CD4-positive, alpha-beta T cell (primary cell): ENCODE data around the gene TMEM61. TPM values are rescaled to one million over a fixed set of nuclear protein-coding genes. Genes with fewer than 3 reads are reported as not detected.

Source experiments
- ATAC-seq: fragments of 200-7000 bp; cut with Tn5 transposase; one replicate; pipeline ENCODE4 v1.10.0; 2022; ENCODE audit warnings: mild to moderate bottlenecking; ENCODE audit not compliant: poor library complexity
- CTCF ChIA-PET: fragments of 350-600 bp; sonication (Branson Sonifier 250); formaldehyde crosslinking; loops from one replicate; lab custom pipeline; 2021; ENCODE audit warnings: antibody characterized with exemption, inconsistent platforms; lab: Charles Lee
- POLR2A ChIA-PET: fragments of 350-600 bp; sonication (Branson Sonifier 250); formaldehyde crosslinking; loops from one replicate; lab custom pipeline; 2021; ENCODE audit warnings: antibody characterized with exemption, inconsistent platforms; lab: Charles Lee
- DNase-seq, 14 experiments: peaks; one replicate each; pipeline ENCODE4 v3.0.0-alpha.2; 2013 to 2020; ENCODE audit warnings: mixed read lengths in 2 of 14
- H3K27ac ChIP-seq, 2 donors: one replicate each; pipeline versions ENCODE4 v1.5.1 to v1.7.0; 2013; ENCODE audit warnings: low read length in 2 of 2, low read depth in 1 of 2, mild to moderate bottlenecking in 1 of 2
- H3K27me3 ChIP-seq, 2 experiments: 1 replicate in 1 of 2; 2 replicates in 1 of 2; pipeline versions ENCODE4 v1.6.1 to v1.7.0; 2013; ENCODE audit warnings: low read length in 2 of 2, control low read depth in 1 of 2, mild to moderate bottlenecking in 1 of 2, moderate library complexity in 1 of 2; ENCODE audit not compliant: insufficient read depth in 2 of 2, control insufficient read depth in 1 of 2
- H3K36me3 ChIP-seq: one replicate; pipeline ENCODE4 v1.6.1; 2013; ENCODE audit warnings: low read length, control low read depth; ENCODE audit not compliant: insufficient read depth
- H3K4me1 ChIP-seq: one replicate; pipeline ENCODE4 v1.6.1; 2013; ENCODE audit warnings: low read length, control low read depth; ENCODE audit not compliant: insufficient read depth
- H3K4me3 ChIP-seq: one replicate; pipeline ENCODE4 v1.5.1; 2013; ENCODE audit warnings: mild to moderate bottlenecking, low read length, moderate library complexity
- H3K9me3 ChIP-seq, 2 experiments: 1 replicate in 1 of 2; 2 replicates in 1 of 2; pipeline versions ENCODE4 v1.6.1 to v1.7.0; 2013; ENCODE audit warnings: low read length in 2 of 2, mild to moderate bottlenecking in 2 of 2, control low read depth in 1 of 2, moderate library complexity in 1 of 2; ENCODE audit not compliant: control insufficient read depth in 1 of 2, insufficient read depth in 1 of 2
- H3K27ac Mint-ChIP-seq: one replicate; pipeline ENCODE4 v1.8.0; 2020; ENCODE audit warnings: mixed read lengths
- H3K27me3 Mint-ChIP-seq: one replicate; pipeline ENCODE4 v1.8.0; 2021; ENCODE audit warnings: mixed read lengths
- H3K36me3 Mint-ChIP-seq: one replicate; pipeline ENCODE4 v1.8.0; 2021; ENCODE audit warnings: low read depth, mixed read lengths
- H3K4me1 Mint-ChIP-seq: one replicate; pipeline ENCODE4 v1.8.0; 2021; ENCODE audit warnings: low read depth, mixed read lengths
- H3K4me3 Mint-ChIP-seq: one replicate; pipeline ENCODE4 v1.8.0; 2020; ENCODE audit warnings: mild to moderate bottlenecking, mixed read lengths
- H3K9me3 Mint-ChIP-seq: one replicate; pipeline ENCODE4 v1.8.0; 2020; ENCODE audit warnings: mixed read lengths
- intact Hi-C, 2 experiments: fragments of 100-400 bp; cut with DNase I in 1 of 2; cut with micrococcal nuclease in 1 of 2; formaldehyde crosslinking; loops; one replicate each; pipeline versions ENCODE4 v1.15.1 to v1.9.0; 2023 to 2025; cut with DNase I, micrococcal nuclease
- total RNA-seq, 174 experiments: library from RNA in 2 of 174; stranded (reverse) in 2 of 174; gene quantifications; one replicate each; pipeline ENCODE4 v1.2.3 and lab custom pipeline; 2021 to 2026
- TF ChIP-seq, protein P1 (sequence below): fragments of 200-600 bp; IDR thresholded peaks from one replicate; pipeline ENCODE4 v1.8.0; 2022; ENCODE audit warnings: antibody characterized with exemption, mild to moderate bottlenecking

TMEM61 gene
- total RNA-seq, 2 experiments from 2014 or later, result not detected

DNA sequence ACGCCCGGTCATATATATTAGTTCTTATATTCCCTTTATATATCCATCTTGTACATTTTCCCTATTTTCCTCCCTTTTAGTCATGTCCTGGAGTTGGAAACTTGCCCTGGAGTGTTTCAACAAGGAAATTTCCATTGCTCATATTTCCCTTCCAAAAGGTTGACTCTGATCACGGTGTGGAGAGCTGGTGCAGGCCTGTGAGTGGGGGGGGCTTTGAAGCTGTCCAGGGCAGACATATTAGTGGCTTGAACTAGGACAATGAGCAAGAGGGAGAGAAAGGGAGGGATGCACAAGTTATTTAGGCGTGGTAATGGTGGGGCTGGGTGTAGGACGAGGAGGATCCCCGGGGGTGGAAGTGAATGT, 30.4 kb upstream of the TMEM61 start:
- ChIA-PET POLR2A (interaction anchor here (1.5 kb wide), 1 partner anchor 46 kb away, joined by 7 read pairs; no protein-coding TSS in a partner anchor), CTCF (interaction anchor here (1.7 kb wide), 1 partner anchor 46 kb away, joined by 9 read pairs; no protein-coding TSS in a partner anchor)
- peaks cover 14% of the 10 kb centered on the region for H3K4me1 ChIP-seq
- no peaks in the 10 kb centered on the region for H3K9me3 ChIP-seq
- H3K36me3 ChIP-seq, result no peaks in the 10 kb centered on the region
- no peak overlapping the region for H3K27ac ChIP-seq
- TF ChIP-seq, protein P1, sequence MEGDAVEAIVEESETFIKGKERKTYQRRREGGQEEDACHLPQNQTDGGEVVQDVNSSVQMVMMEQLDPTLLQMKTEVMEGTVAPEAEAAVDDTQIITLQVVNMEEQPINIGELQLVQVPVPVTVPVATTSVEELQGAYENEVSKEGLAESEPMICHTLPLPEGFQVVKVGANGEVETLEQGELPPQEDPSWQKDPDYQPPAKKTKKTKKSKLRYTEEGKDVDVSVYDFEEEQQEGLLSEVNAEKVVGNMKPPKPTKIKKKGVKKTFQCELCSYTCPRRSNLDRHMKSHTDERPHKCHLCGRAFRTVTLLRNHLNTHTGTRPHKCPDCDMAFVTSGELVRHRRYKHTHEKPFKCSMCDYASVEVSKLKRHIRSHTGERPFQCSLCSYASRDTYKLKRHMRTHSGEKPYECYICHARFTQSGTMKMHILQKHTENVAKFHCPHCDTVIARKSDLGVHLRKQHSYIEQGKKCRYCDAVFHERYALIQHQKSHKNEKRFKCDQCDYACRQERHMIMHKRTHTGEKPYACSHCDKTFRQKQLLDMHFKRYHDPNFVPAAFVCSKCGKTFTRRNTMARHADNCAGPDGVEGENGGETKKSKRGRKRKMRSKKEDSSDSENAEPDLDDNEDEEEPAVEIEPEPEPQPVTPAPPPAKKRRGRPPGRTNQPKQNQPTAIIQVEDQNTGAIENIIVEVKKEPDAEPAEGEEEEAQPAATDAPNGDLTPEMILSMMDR, result no peak
- DNase-seq (no peak), ATAC-seq (no peak)
- H3K4me3 ChIP-seq, result no peak overlapping the region
- no peaks in the 10 kb centered on the region for H3K9me3 Mint-ChIP-seq
- H3K27ac Mint-ChIP-seq, result no peak overlapping the region
- peaks cover 12% of the 10 kb centered on the region for H3K27me3 Mint-ChIP-seq
- no peaks in the 10 kb centered on the region for H3K27me3 ChIP-seq
- H3K4me1 Mint-ChIP-seq, result peaks cover 14% of the 10 kb centered on the region
- intact Hi-C loops, result no loop called here
- no peaks in the 10 kb centered on the region for H3K36me3 Mint-ChIP-seq
- H3K4me3 Mint-ChIP-seq, result no peak overlapping the region

DNA sequence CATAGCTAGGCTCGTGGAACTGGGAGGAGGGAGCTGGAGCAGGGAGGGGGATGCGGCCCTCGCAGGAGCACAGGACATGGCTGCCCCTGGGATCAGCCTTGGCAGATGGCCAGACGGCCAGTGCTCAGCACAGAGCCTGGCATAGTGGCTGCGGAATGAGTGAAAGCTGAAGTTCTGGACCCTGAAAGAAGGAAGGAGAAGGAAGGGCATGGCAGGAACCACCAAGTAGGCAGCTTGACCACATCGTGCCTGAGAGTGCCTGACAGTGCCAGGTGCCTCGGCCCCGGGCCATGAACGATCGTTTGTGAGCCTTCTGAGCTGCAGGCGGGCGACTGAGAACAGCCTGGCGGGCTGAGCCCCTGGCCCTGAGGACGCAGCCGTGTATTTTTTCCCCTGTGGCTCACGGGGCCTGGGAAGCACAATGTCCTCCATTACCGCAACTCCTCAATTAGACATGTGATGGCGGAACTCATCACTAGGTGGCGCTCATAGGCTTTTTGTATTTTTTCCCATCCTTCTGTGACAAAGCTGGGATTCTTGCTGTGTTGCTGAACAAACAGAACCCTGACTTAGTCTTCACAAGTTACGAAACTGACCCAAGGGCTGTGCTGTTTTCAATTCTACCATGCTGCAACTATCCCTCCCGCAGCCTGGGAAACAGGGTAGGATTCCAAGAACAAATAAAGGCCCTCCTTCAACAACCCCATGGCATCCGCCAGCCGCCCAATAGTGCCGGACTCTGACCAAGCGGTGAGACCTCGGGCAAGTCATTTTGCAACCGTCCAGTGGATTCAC, 29.9 kb upstream of the TMEM61 start:
- H3K4me3 ChIP-seq, result no peak overlapping the region
- intact Hi-C loops, result no loop called here
- ChIA-PET CTCF (interaction anchor here (1.0 to 1.7 kb wide), 2 partner anchors 13 to 45 kb away, joined by 3 to 9 read pairs; no protein-coding TSS in a partner anchor), POLR2A (interaction anchor here (1.5 kb wide), 1 partner anchor 46 kb away, joined by 7 read pairs; no protein-coding TSS in a partner anchor)
- peaks cover 8% of the 10 kb centered on the region for H3K4me1 ChIP-seq
- Mint-ChIP-seq H3K27ac (no peak overlapping the region), H3K36me3 (no peaks in the 10 kb centered on the region), H3K4me3 (no peak overlapping the region), H3K9me3 (no peaks in the 10 kb centered on the region), H3K27me3 (peaks cover 8% of the 10 kb centered on the region), H3K4me1 (peaks cover 9% of the 10 kb centered on the region)
- TF ChIP-seq, protein P1, result peak; percentile 65
- H3K27me3 ChIP-seq, result no peaks in the 10 kb centered on the region
- no peaks in the 10 kb centered on the region for H3K9me3 ChIP-seq
- H3K27ac ChIP-seq, result no peak overlapping the region
- ATAC-seq (no peak), DNase-seq (peak in 13 of 14 experiments; percentile 2 to 72 (median 28))
- no peaks in the 10 kb centered on the region for H3K36me3 ChIP-seq

DNA sequence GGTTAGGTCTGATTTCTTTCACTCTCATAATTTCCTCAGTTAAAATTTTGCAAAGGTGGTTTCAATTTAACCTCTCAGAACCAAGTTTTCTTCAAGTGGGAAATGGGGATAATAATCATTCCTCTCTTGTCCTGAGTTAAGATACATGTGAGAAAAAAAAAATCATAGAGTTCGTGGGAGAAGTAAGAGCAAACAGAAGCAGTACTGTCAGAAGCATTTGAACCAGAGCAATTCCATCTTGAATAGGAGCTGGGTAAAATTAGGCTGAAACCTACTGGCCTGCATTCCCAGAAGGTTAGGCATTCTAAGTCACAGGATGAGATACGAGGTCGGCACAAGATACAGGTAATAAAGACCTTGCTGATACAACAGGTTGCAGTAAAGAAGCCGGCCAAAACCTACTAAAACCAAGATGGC, 28.6 kb upstream of the TMEM61 start:
- no peaks in the 10 kb centered on the region for H3K36me3 ChIP-seq
- no peak overlapping the region for H3K4me3 Mint-ChIP-seq
- peaks cover 9% of the 10 kb centered on the region for H3K4me1 Mint-ChIP-seq
- POLR2A ChIA-PET, result no interaction called here
- ATAC-seq (no peak), DNase-seq (no peak)
- TF ChIP-seq, protein P1, result no peak
- intact Hi-C loops, result no loop called here
- H3K4me1 ChIP-seq, result peaks cover 7% of the 10 kb centered on the region
- no peak overlapping the region for H3K4me3 ChIP-seq
- no peak overlapping the region for H3K27ac Mint-ChIP-seq
- no peaks in the 10 kb centered on the region for H3K9me3 ChIP-seq
- H3K27me3 Mint-ChIP-seq, result peaks cover 8% of the 10 kb centered on the region
- CTCF ChIA-PET, result no interaction called here
- H3K9me3 Mint-ChIP-seq, result no peaks in the 10 kb centered on the region
- no peaks in the 10 kb centered on the region for H3K36me3 Mint-ChIP-seq
- no peak overlapping the region for H3K27ac ChIP-seq
- no peaks in the 10 kb centered on the region for H3K27me3 ChIP-seq
